Fibroblast of lung (primary cell): ENCODE data around the gene ARL4D.

Experiments
- CTCF ChIP-seq, 2 donors: IDR thresholded peaks in 1 of 2; conservative IDR thresholded peaks in 1 of 2; 1 replicate in 1 of 2; 2 replicates in 1 of 2; pipeline ENCODE4 v1.5.1; 2011 to 2012; ENCODE audit warnings: low read length in 2 of 2, control low read depth in 1 of 2, inconsistent platforms in 1 of 2, low read depth in 1 of 2, mild to moderate bottlenecking in 1 of 2
- EZH2 ChIP-seq: IDR thresholded peaks from 2 replicates; pipeline ENCODE4 v1.5.1; 2012; ENCODE audit warnings: low read length, control low read depth, mild to moderate bottlenecking; ENCODE audit errors: missing control alignments

GRCh38 chr17:43412166-43412565 lies 13.4 kb downstream of the ARL4D start:
- TF ChIP-seq CTCF (conservative IDR thresholded peaks at IDR 0.05 in 1 of 2, IDR thresholded peaks at IDR 0.05 in 1 of 2; ENCODE audit: low read depth in 1 of 2, low read length in 2 of 2): no peak
- TF ChIP-seq EZH2: no peak
